ENCODE data around the gene LRRC38. TPM values are rescaled to one million over a fixed set of nuclear protein-coding genes. Genes with fewer than 3 reads are reported as not detected.

LRRC38 gene
- total and polyA plus RNA-seq, 2 of the 8 experiments (the other 6 are each of a cell fraction or from before 2014, with no cell fraction given) = 0.17 to 0.63 TPM

DNA sequence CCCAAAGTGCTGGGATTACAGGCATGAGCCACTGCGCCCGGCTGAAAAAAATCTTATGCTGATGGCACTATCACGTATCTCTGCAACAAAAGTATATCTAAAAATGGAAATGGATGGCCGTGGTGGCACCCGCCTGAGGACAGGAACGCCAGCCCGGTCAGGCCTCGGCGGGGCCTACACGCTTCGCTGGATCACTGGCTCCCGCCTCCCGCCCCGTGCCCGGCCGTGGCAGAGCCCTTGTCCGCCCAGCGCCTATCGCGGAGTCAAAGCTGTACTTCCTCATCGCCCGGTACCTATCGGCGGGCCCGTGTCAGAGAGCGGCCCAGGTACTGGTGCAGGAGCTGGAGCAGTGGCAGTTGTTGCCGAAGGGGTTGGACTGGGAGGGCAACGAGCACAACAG lies 41.0 kb upstream of the LRRC38 start (continued):
- no peak for TF ChIP-seq JUND (IDR thresholded peaks at IDR 0.05; ENCODE audit: low read length)
